GDM1 (cell line): ENCODE data around the gene TRMT5.

Experiments
- DNase-seq: peaks from one replicate; lab custom pipeline; 2025; lab: John Stamatoyannopoulos, UW

Gene TRMT5, protein sequence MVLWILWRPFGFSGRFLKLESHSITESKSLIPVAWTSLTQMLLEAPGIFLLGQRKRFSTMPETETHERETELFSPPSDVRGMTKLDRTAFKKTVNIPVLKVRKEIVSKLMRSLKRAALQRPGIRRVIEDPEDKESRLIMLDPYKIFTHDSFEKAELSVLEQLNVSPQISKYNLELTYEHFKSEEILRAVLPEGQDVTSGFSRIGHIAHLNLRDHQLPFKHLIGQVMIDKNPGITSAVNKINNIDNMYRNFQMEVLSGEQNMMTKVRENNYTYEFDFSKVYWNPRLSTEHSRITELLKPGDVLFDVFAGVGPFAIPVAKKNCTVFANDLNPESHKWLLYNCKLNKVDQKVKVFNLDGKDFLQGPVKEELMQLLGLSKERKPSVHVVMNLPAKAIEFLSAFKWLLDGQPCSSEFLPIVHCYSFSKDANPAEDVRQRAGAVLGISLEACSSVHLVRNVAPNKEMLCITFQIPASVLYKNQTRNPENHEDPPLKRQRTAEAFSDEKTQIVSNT

DNA sequence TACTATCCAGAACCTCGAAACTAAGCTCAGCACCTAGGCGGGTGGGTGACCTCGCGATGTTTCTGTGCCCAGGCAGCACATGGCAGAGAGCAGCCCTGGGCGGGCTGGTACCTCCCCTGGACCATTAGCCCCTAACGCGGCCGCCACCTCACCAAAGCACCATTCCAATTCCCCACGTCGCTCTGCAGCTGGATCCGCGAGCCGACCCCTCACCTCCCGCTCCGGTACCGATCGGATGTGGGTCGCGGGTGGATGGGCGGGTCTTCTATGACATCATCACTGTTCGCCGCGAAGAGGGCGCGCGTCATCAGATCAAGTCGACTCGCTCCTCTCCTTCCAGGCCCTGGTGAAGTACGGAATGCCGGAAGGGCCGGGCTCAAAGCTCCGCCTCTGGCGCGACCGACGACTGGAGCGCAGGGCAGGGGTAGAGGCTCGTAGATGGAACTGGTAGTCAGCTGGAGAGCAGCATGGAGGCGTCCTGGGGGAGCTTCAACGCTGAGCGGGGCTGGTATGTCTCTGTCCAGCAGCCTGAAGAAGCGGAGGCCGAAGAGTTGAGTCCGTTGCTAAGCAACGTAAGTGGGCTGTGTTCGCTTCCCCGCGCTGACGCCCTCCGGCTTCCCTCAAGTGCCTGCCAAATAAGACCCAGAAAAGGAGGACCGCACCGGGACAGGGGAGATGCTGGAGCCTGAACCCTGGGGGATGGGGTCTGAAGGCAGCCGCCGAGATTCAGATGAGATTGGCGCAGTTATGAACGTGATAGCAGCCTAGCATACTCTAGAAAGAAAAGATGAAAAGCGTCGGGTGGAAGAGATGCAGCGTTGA, at the start of gene TRMT5, which contains the start of gene SLC38A6:
Gene TRMT5 (minus strand): TSS at position 269 of the 822 bp plus-strand sequence. CDS start 106 bp downstream, at position 163.
Gene SLC38A6 (plus strand): TSS at position 435 of the 822 bp plus-strand sequence. CDS start 33 bp downstream, at position 468.
- DNase-seq, result peak; percentile 72

DNA sequence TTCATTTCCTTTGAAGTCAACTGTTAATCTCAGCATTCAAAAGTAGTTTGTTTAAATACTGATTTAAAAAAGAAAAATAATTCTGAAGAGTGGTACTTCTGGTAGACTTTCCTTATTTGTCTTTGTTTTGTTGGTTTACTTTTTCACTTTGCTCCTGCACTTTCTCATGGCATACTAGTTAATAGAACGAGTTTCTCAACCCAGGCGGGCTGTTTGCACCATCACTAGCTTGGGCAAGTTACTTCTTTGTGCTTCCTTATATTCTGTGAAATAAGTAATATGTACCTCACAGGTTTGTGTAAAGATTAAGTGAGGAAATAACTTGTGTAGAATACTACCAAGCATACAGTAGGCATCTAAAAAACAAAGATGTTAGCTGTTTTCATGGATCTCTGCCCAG, 45.6 kb upstream of the TRMT5 start:
- no peak for DNase-seq

DNA sequence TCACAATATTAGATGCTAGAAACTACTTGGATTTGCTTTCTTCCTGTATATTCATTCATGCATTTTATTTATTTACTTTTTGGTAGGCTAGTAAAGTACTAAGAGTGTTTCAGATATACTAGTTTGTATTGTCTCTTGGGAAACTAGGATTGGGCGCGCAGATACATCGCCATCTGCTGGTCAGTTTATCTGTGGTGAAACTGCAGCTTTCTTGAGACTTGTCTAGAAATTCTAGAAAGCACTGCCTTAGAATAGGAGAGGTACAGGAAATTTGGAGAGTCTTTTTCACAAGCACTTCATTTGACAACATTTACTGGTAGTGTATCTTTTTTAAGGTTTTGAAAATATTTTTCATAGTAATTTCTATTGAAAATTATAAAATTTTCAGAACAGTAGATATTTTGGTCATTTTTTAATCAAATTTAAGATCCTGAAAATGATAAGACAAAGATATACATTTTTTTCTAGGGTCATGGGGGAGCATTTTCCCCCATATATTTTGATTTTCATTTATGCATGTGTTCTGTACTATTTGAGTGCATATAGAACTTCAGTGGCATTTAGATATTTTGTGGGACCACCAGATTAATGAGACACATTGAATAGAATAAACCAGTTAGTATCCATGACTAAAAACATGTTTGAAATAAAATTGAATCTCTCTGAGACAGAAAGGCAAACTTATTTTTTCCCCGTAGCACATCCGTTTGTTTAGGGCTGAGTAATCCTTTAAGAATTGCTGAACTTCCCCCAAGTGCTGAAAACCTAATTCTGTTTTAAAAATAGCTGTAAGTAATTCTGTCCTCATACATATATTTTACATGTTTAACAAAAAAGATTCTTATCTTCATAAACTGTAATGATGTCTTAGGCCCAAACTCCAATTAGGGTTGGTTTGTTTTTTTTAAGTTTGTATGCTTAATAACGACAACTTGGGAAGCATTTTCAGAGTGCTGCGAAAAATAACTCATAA, 44.7 kb upstream of the TRMT5 start:
- DNase-seq, result peak; percentile 18

DNA sequence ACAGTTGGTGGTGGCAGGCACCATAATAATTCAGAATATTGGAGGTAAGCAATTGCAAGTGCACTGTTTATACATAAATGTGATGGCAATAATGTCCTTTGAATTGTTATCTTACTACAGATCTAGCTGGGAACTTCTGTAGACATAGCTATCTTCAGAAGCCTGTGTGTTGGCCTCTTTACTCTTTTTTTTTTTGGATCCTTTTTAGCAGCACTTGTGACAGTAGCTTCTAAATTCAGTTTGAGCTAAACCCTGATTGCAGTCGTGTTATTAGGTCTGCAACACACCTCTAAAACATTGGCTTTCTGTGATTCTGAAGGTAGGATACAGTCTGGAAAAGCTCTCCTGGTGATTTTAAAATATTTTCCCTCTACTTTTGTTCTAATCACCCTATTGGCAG, 38.7 kb upstream of the TRMT5 start:
- DNase-seq, result no peak

DNA sequence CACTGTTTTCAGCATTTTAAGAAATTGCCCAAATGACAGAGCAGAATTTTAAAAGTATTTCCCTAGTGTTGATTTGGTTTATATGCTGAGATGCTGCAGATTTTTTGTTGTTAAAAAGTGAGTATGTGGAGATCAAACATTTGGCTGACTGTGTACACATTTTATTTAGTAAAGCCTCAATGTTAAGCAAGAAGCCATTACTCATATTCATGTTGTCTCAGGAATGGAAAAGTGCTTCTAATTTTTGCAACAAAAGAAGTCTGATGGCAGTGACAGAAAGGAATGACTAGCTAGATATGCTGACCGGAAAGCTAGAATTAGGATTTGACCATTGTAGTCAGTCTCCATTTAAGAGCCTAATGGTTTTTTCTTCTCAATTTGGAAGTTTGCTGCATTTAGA, 22.7 kb upstream of the TRMT5 start:
- no peak for DNase-seq

DNA sequence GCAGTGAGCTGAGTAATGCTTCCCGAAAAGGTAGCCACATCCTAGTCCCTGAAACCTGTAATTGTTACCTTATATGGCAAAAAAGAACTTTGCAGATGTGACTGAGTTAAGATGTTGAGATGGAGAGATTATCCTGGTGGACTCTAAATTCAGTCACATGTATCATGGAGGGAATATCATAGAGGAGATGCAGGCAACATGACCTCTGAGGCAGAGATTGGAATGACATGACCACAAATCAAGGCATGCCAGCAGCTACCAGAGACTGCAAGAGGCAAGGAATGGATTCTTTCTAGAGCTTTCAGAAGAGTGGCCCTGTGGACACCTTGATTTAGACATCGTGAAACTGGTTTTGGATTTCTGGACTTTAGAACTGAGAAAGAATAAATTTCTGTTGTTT, 18.7 kb upstream of the TRMT5 start:
- DNase-seq, result no peak

DNA sequence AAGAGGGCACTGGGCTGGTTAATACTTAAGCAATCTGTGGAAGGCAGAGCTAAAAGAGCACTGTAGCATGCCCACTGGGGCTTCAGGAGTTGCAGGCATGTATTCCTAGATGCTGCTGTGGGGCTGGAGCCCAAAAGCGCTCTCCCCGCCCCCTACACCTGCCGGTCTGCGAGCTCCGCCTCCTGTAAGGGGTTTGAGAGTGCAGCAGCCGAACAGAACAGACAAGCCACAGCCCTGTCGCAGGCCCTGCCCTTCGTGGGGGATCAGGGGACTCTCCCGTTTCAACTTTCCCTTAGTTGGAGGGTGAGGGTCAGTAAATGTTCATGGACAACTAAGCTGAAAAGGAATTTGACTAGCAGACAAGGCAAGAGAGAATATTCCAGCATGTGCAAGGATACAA, 17.7 kb upstream of the TRMT5 start:
- no peak for DNase-seq

DNA sequence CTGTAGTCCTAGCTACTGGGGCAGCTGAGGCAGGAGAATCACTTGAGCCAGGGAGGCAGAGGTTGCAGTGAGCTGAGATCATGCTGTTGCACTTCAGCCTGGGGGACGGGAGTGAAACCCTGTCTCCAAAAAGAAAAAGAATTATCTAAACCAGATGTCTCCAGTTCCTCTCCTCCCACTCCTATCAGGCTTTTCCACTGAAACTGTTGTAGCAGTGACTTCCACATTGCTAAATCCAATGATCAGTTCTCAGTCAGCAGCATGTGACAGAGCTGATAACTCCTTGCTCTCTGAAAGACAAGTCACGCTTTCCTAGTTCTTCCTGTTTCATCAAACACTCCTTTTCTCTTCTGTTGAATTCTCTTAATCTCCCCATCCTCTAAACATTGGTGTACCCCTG, 8.7 kb upstream of the TRMT5 start:
- DNase-seq, result no peak

DNA sequence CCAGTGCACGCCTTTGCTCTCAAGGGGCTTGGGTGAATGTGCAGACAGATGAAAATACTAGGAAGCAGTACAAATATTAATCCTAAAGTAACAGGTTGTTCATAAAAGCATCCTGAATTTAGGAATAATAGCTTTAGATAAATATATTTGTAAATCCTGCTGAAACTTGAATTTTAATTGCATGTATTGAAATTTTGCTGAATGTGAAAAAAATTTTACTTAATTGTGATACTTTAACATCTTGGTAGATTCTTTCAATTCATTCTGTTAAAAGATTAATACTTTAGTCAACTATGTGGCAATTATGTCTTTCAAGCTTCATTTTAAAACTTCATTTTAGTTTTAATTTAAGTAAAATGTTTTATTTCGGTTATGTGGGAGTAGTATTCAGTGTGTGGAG, 5.6 kb upstream of the TRMT5 start:
- DNase-seq, result no peak

DNA sequence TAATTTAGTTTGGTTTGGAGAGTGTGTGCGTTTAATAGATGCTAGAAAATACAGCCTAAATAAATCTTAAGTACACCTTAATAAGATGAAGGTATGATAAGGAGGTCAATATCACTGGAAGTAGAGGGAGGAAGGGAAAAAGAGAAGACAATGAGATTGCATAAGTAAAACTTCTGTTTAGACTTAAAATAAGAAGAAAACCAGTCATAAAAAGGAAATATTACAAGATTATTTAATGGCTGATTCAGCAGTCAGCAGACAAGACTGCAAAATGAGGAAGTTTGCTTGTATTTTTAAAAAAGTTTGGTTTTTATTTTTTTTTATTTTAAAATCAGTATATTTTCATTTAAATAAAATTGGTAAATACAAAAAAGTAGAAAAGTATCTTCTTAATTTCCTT, 3.3 kb upstream of the TRMT5 start:
- DNase-seq, result no peak

DNA sequence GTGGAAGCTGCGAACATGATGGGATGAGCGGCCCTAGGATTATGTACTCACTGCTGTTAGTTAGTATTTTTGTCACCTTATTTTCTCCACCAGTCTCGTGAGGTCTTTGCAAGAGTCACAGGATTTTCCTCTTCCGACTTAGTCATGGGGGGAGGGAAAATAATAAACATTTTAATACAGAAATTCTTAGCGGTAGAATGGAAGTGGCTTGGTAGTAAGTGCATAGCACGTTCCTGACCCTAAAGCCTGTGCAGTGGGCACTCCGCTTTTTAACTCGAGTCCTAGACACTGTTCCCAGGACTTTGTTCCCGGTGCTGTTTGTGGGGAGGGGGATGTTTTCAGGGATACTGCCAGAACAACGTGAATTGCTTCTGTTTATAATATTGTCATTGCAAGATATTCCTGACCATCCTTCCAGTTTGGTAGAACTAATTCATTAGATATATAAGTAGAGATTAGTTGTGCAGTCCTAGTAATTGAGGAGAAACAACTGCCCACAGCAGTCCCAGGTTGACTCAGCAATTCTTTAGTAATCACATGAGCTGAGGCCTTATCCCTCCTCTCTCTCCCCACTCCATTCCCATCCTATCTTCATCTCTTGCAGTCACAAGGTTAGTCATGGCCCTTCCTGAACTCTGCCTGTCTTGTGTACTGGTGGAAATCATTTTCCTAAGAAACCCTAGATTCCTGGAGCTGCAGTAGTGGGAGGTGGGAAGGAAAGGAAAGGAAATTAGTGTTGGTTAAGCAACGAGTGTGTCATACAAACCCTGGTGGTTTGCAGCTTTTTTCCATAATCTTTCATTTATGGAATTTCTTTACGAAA, 965 bp upstream of the TRMT5 start:
- DNase-seq, result no peak

DNA sequence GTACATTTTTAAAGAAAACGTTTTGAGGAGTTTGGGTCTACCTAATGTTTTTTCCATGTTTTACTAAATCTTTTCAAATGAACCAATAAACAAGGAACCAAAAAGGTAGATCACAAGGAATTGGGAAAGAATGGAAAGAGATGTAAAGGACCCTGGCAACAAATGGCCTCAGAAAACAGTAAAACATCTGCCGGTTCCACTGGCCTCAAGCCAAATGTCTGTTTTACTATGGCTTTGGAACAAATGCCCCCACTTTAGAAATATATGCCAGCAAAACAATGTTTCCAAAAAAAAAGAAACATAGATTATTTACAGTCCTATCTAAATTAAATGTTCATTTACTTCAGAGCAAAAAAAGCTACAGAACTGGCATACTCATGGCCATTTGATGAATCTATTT, 3.0 kb downstream of the TRMT5 start:
- no peak for DNase-seq

DNA sequence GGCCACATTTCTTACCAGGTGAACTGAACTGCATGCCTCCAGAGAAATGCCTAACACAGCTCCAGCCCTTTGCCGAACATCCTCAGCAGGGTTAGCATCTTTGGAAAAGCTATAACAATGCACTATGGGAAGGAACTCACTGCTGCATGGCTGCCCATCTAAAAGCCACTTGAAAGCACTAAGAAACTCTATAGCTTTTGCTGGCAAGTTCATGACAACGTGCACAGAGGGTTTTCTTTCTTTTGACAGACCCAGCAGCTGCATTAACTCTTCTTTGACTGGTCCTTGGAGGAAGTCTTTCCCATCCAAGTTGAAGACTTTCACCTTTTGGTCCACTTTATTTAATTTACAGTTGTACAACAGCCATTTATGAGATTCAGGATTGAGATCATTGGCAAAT, 5.3 kb downstream of the TRMT5 start:
- DNase-seq, result no peak

DNA sequence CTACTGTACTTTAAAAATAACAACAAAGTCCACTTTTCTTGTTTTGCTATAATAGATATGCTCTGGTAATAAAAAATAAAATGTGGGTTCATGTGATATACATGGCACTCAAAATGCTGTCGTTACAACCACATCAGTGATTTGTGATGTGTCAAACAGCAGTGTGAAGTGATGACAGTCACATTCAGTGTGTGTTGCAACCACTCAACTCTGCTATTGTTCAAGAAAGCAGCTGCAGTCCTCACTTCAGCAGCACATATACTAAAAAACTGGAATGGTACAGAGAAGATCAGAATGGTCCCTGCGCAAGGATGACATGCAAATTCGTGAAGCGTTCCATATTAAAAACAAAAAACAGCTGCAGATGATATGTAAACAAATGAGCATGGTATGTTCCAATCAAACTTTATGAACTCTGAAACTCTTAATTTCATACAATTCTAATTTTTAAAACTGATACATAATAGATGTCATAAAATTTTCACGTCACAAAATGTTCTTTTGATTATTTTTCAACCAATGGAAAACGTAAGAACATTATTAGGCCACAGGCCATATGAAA, 6.7 kb downstream of the TRMT5 start:
- no peak for DNase-seq

DNA sequence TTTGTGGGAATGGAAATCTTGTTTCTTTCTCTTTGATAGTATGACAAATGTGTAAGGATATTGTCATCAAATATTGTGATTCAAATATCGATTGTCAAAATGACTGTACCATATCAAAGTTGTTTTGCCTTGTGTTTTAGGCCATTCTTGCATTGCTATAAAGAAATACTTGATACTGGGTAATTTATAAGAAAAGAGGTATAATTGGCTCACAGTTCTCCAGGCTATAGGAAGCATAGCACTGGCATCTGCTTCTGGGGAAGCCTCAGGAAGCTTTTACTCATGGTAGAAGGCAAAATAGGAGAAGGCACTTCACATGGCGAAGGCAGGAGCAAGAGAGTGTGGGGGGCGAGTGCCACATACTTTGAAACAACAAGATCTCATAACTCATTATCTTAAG, 7.8 kb downstream of the TRMT5 start:
- no peak for DNase-seq

DNA sequence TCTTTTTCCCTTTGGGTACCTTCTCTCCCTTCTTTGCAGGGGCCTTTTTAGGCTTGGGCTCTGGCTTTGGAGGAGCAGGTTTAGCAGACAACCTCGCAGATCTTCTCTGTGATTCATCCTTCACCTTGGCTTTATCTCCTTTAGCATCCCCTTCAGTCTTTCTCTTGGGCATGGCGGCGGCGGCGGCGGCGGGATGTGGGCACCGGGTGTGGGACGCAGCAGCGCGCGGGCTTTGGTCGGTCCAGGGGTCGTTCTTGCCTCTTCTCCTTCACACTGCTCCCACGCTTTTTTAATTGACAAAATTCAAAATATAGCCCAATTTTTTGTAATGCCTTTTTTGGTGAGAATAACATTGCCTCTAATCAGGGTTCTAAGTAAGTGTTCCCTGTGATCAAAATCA, 8.6 kb downstream of the TRMT5 start:
- DNase-seq, result no peak

DNA sequence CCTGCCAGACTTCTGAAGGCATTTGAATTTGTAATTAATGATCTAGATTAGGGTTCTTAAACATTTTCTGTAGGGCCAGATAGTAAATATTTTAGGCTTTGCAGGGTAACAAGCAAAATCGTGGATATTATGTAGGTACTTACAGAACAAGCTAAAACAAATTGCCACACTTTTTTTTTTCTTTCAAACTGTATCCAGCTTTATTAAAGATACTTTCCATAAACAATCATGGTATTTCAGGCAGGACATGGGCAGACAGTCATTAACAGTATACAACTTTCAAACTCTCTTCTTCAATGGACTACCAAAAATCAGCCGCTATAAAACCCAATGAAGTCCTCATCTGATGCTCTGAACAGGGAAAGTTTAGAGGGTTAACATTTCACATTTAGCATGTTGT, 9.6 kb downstream of the TRMT5 start:
- no peak for DNase-seq

DNA sequence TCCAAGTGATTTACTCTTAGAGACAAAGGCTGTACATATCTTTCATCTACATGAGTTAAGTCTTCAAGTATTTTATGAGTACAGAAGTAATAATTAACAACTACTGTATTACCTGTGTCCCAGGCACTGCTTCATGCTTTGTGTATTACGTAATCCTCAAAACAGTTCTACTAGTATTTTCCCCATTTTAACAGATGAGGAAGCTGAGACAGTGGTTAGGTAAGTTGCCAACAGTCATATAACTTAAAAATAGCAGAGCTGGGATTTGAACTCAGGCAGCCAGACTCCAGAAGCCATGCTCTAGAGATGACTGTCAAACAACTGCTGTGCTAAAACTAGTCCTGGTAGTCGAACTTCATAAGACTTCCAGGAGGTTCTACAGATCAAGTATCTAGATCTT, 10.7 kb downstream of the TRMT5 start:
- no peak for DNase-seq

DNA sequence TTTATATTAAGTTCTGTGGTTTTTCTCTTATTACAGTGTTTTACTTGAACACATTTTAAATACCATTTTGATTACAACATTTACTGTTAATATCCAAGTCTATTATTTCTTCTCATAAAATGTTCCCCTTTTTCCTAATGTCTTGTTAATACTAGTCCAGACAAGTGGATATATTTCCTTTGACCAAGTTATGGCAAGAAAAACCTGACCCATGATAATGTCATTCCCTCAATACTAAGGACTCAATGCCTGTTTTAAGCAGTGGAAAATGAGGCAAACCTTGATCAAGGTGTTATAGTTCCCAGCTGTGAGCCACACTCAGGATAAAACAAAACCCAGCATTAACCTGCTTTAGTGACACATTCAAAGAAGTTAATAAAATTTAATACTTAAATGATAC, 12.2 kb downstream of the TRMT5 start:
- no peak for DNase-seq

DNA sequence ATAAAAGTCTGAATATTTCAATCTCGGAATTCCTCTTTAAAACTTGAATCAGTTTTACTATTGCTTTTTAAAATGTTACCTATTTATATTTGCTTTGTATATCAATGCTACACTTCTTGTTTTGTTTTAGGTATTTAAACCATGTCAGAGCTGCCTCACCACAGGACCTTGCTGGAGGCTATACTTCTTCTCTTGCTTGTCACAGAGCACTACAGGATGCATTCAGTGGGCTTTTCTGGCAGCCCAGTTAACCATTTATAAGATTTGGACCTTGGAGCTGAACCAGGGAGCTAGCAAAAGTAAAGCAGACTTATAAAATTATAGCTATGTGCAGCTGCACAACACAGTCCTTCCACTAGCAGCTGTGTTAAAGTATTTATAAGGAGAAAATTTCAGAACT, 12.8 kb downstream of the TRMT5 start:
- DNase-seq, result no peak

DNA sequence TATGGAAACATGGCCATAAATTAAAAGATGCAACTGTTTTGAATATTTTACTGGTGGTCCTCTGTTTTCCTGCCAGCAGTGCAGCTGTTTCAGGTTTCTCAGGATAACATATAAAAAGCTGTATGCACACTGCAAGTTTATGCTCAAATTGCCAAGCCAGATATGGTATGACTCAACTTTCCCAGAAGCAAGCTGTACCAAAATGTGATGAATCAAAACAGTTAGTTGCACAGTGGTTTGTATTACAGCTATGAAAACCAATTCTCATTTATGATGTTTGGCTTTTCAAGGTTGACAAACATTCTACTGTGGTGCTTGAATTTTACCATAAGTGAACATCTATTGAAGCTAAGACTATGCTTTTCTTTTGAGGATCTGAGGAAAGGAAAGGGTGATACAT, 15.5 kb downstream of the TRMT5 start:
- DNase-seq, result no peak
